Fibroblast of lung (primary cell): ENCODE measurements around the gene HTR3D.

ENCODE experiments used
- CTCF ChIP-seq, 2 donors: IDR thresholded peaks in 1 of 2; conservative IDR thresholded peaks in 1 of 2; 1 replicate in 1 of 2; 2 replicates in 1 of 2; pipeline ENCODE4 v1.5.1; 2011 to 2012; ENCODE audit warnings: low read length in 2 of 2, control low read depth in 1 of 2, inconsistent platforms in 1 of 2, low read depth in 1 of 2, mild to moderate bottlenecking in 1 of 2
- EZH2 ChIP-seq: IDR thresholded peaks from 2 replicates; pipeline ENCODE4 v1.5.1; 2012; ENCODE audit warnings: low read length, control low read depth, mild to moderate bottlenecking; ENCODE audit errors: missing control alignments

- TF ChIP-seq CTCF (conservative IDR thresholded peaks at IDR 0.05 in 1 of 2, IDR thresholded peaks at IDR 0.05 in 1 of 2; ENCODE audit: low read depth in 1 of 2, low read length in 2 of 2) = no peak
- TF ChIP-seq EZH2 = no peak
Measured at GRCh38 chr3:184081116-184081830, 49.7 kb downstream of the HTR3D start.
